Small intestine (tissue), 7 donors: Measurements from ENCODE around the gene NPIPA7. TPM values are rescaled to one million over a fixed set of nuclear protein-coding genes. Genes with fewer than 3 reads are reported as not detected.
"Not testable (repeated sequence)": the region's sequence is repeated elsewhere in the genome, so short reads cannot be mapped to it uniquely, and the experiment has no call there.

Experiments
- DNase-seq, 2 donors: peaks; one replicate each; pipeline versions ENCODE4 v3.0.0 to v3.0.0-alpha.2; 2013
- FAIRE-seq: peaks from 2 replicates; lab custom pipeline; 2012; peaks lifted over from hg19 to GRCh38; lab: Jason Lieb, UNC
- H3K27ac ChIP-seq, 3 donors: one replicate each; pipeline ENCODE4 v1.5.1; 2013; ENCODE audit warnings: low read length in 2 of 3, mild to moderate bottlenecking in 2 of 3, control low read depth in 1 of 3, inconsistent platforms in 1 of 3, low read depth in 1 of 3, moderate library complexity in 1 of 3
- H3K27me3 ChIP-seq, 3 donors: one replicate each; pipeline ENCODE4 v1.6.1; 2013; ENCODE audit warnings: low read length in 3 of 3, inconsistent platforms in 1 of 3; ENCODE audit not compliant: control insufficient read depth in 3 of 3, insufficient read depth in 3 of 3
- H3K36me3 ChIP-seq, 3 donors: one replicate each; pipeline ENCODE4 v1.6.1; 2013; ENCODE audit warnings: low read length in 3 of 3, inconsistent platforms in 1 of 3, low read depth in 1 of 3, mild to moderate bottlenecking in 1 of 3, moderate library complexity in 1 of 3; ENCODE audit not compliant: control insufficient read depth in 3 of 3, insufficient read depth in 2 of 3
- H3K4me1 ChIP-seq, 3 donors: one replicate each; pipeline ENCODE4 v1.6.1; 2013; ENCODE audit warnings: low read length in 2 of 3, inconsistent platforms in 1 of 3, low read depth in 1 of 3, mild to moderate bottlenecking in 1 of 3, moderate library complexity in 1 of 3; ENCODE audit not compliant: control insufficient read depth in 3 of 3, insufficient read depth in 2 of 3
- H3K4me3 ChIP-seq, 3 donors: one replicate each; pipeline ENCODE4 v1.5.1; 2013; ENCODE audit warnings: low read length in 3 of 3, control low read depth in 1 of 3, inconsistent platforms in 1 of 3, low read depth in 1 of 3, mild to moderate bottlenecking in 1 of 3, moderate library complexity in 1 of 3
- H3K9me3 ChIP-seq, 2 donors: one replicate each; pipeline ENCODE4 v1.6.1; 2013; ENCODE audit warnings: low read depth in 1 of 2, low read length in 1 of 2; ENCODE audit not compliant: control insufficient read depth in 2 of 2, insufficient read depth in 1 of 2
- WGBS, 3 donors: extraction: QIAGEN DNeasy Blood & Tissue Kit; methylation state at CpG; one replicate each; pipeline ENCODE4 v1.1.7; 2013; 5-methylcytosine and 5-hydroxymethylcytosine counted together
- polyA plus RNA-seq, 4 donors: library from polyadenylated mRNA; stranded (reverse) in 3 of 4; unstranded in 1 of 4; fragments of 200-250 nt in 3 of 4; fragments of 120-200 nt in 1 of 4; gene quantifications; one replicate each; pipeline versions ENCODE4 v1.2.1 to v1.2.3, GENCODE V29; 2013
- donor health status: healthy with polysubstance abuse.
- donor health status: control.
- donor health status: control.
- donor health status: Bipolar disorder and iron deficiency.
- donor health status: healthy.

The NPIPA7 gene
- polyA plus RNA-seq, 4 donors, result 13.2 to 24.8 (median 17.6) TPM

GRCh38 chr16:16434711-16435110 lies 55.8 kb downstream of the NPIPA7 start:
- H3K27me3 ChIP-seq, FAIRE-seq, DNase-seq, H3K9me3 ChIP-seq, H3K4me3 ChIP-seq, H3K36me3 ChIP-seq, H3K27ac ChIP-seq, H3K4me1 ChIP-seq: not testable (repeated sequence)
- WGBS, 3 donors, result 39 to 68% (median 41%) methylated on average over 1 of the region's 3 CpGs

GRCh38 chr16:16441401-16441800 lies 62.5 kb downstream of the NPIPA7 start:
- H3K27ac ChIP-seq, H3K4me1 ChIP-seq, H3K27me3 ChIP-seq, H3K9me3 ChIP-seq, H3K4me3 ChIP-seq, DNase-seq, H3K36me3 ChIP-seq, FAIRE-seq: not testable (repeated sequence)
- WGBS, 3 donors, result 86 to 100% (median 86%) methylated on average over 1 of the region's 2 CpGs

Other genes starting within 250 kb of the NPIPA7 start
- gene ABCC6, start 155.6 kb upstream of the NPIPA7 start, polyA plus RNA-seq, result 100 to 1,000 TPM in 1 of 4 donors, 10 to 100 TPM in 3; 10.7 to 100 (median 57.8) TPM
- gene NOMO3, start 146.6 kb upstream of the NPIPA7 start, polyA plus RNA-seq, result 10 to 100 TPM in 2 of 4 donors, 1 to 10 TPM in 2; 3.8 to 51.2 (median 9.9) TPM